Hematopoietic multipotent progenitor cell (in vitro differentiated cells): Measurements from ENCODE around the gene CNNM4. TPM values are rescaled to one million over a fixed set of nuclear protein-coding genes. Genes with fewer than 3 reads are reported as not detected.

Experiments
- DNase-seq, 3 donors: peaks; one replicate each; pipeline ENCODE4 v3.0.0-alpha.2; 2011 to 2015; ENCODE audit warnings: low read depth in 2 of 3, low spot score in 2 of 3
- total RNA-seq: library from RNA; depleted of rRNA; stranded (reverse); fragments of >200 nt; gene quantifications from one replicate; pipeline ENCODE4 v1.2.3, GENCODE V29; 2012

Gene CNNM4
- total RNA-seq: 16.4 TPM

- DNase-seq: peak; percentile 67 to 92 (median 89)
Observed at GRCh38 chr2:96760036-96760985, at the start of gene CNNM4. Gene CNNM4 (plus strand): TSS chr2:96760902. CDS start chr2:96761000, 98 bp downstream.

- no peak for DNase-seq
Observed at GRCh38 chr2:96710985-96711384, 49.7 kb upstream of the CNNM4 start.

GRCh38 chr2:96715658-96716057, 45.0 kb upstream of the CNNM4 start:
- no peak for DNase-seq

- DNase-seq: no peak
Observed at GRCh38 chr2:96716388-96716787, 44.3 kb upstream of the CNNM4 start.

GRCh38 chr2:96726131-96726530, 34.6 kb upstream of the CNNM4 start:
- DNase-seq: no peak

- DNase-seq: no peak
Observed at GRCh38 chr2:96727431-96727830, 33.3 kb upstream of the CNNM4 start.

- no peak for DNase-seq
Observed at GRCh38 chr2:96729748-96730147, 31.0 kb upstream of the CNNM4 start.

GRCh38 chr2:96730212-96730611, 30.5 kb upstream of the CNNM4 start:
- no peak for DNase-seq

GRCh38 chr2:96733931-96734330, 26.8 kb upstream of the CNNM4 start:
- DNase-seq: no peak

GRCh38 chr2:96734880-96735583, 25.7 kb upstream of the CNNM4 start:
- DNase-seq: no peak

- DNase-seq: no peak
Observed at GRCh38 chr2:96737251-96737650, 23.5 kb upstream of the CNNM4 start.

- DNase-seq: no peak
Observed at GRCh38 chr2:96737831-96738230, 22.9 kb upstream of the CNNM4 start.

GRCh38 chr2:96739076-96739632, 21.5 kb upstream of the CNNM4 start:
- DNase-seq: no peak

GRCh38 chr2:96739633-96740428, 20.9 kb upstream of the CNNM4 start, which contains the start of gene LMAN2L:
Gene LMAN2L (minus strand): TSS chr2:96740064. CDS start chr2:96740040, 24 bp downstream.
- peak; percentile 83 to 99 (median 96) for DNase-seq

- DNase-seq: no peak
Observed at GRCh38 chr2:96747061-96747617, 13.6 kb upstream of the CNNM4 start.

- no peak for DNase-seq
Observed at GRCh38 chr2:96751800-96752199, 8.9 kb upstream of the CNNM4 start.

- DNase-seq: no peak
Observed at GRCh38 chr2:96753661-96754282, 6.9 kb upstream of the CNNM4 start.

GRCh38 chr2:96754317-96754716, 6.4 kb upstream of the CNNM4 start:
- DNase-seq: no peak

GRCh38 chr2:96756788-96757476, 3.8 kb upstream of the CNNM4 start:
- DNase-seq: peak in 1 of 3 donors; percentile 17
